ENCODE results near the gene HADHB. TPM values are rescaled to one million over a fixed set of nuclear protein-coding genes. Genes with fewer than 3 reads are reported as not detected.

Gene HADHB
- total and polyA plus RNA-seq, 7 donors: 447 to 1,153 (median 616) TPM

- Histone ChIP-seq H3K9me3 (no peaks in the 10 kb centered on the region), H3K27ac (no peak overlapping the region), H3K36me3 (ENCODE audit: insufficient read depth in 1 of 2, low read depth in 1 of 2) (no peaks in the 10 kb centered on the region), H3K27me3 (ENCODE audit: insufficient read depth in 3 of 3, low read length in 2 of 3) (no peaks in the 10 kb centered on the region), H3K4me1 (no peaks in the 10 kb centered on the region), H3K4me3 (no peak overlapping the region)
- DNase-seq (no peak), ATAC-seq (no peak)
- intact Hi-C loops (cut with DNase I): no loop called here
- TF ChIP-seq CTCF (IDR thresholded peaks at IDR 0.05): no peak
- 64 to 76% (median 72%) methylated on average over 6 of the region's 6 CpGs for whole genome bisulfite sequencing, 3 donors
Measured at GRCh38 chr2:26305540-26305939, 60.8 kb downstream of the HADHB start.

GRCh38 chr2:26309921-26310320, 65.2 kb downstream of the HADHB start:
- 82 to 90% (median 82%) methylated on average over 10 of the region's 10 CpGs for WGBS, 3 donors
- no peak for ATAC-seq
- Histone ChIP-seq H3K36me3 (ENCODE audit: insufficient read depth in 1 of 2, low read depth in 1 of 2) (no peaks in the 10 kb centered on the region), H3K4me3 (no peak overlapping the region), H3K4me1 (no peaks in the 10 kb centered on the region), H3K27ac (no peak overlapping the region), H3K27me3 (ENCODE audit: insufficient read depth in 3 of 3, low read length in 2 of 3) (no peaks in the 10 kb centered on the region), H3K9me3 (no peaks in the 10 kb centered on the region)
- TF ChIP-seq CTCF (IDR thresholded peaks at IDR 0.05): no peak
- intact Hi-C loops (cut with DNase I): no loop called here
- no peak for DNase-seq

GRCh38 chr2:26312471-26312870, 67.7 kb downstream of the HADHB start:
- DNase-seq (no peak), ATAC-seq (no peak)
- Histone ChIP-seq H3K36me3 (ENCODE audit: insufficient read depth in 1 of 2, low read depth in 1 of 2) (no peaks in the 10 kb centered on the region), H3K9me3 (no peaks in the 10 kb centered on the region), H3K27ac (no peak overlapping the region), H3K4me3 (no peak overlapping the region), H3K4me1 (no peaks in the 10 kb centered on the region), H3K27me3 (ENCODE audit: insufficient read depth in 3 of 3, low read length in 2 of 3) (no peaks in the 10 kb centered on the region)
- intact Hi-C loops (cut with DNase I): no loop called here
- no peak for TF ChIP-seq CTCF (IDR thresholded peaks at IDR 0.05)
- WGBS, 3 donors: 80 to 88% (median 81%) methylated on average over 9 of the region's 9 CpGs

GRCh38 chr2:26313446-26313845, 68.7 kb downstream of the HADHB start:
- DNase-seq (no peak), ATAC-seq (no peak)
- H3K27me3 ChIP-seq (ENCODE audit: insufficient read depth in 3 of 3, low read length in 2 of 3): no peaks in the 10 kb centered on the region
- no peak overlapping the region for H3K27ac ChIP-seq
- H3K4me1 ChIP-seq: no peaks in the 10 kb centered on the region
- intact Hi-C loops (cut with DNase I): no loop called here
- WGBS, 3 donors: 84 to 90% (median 87%) methylated on average over 11 to 12 of the region's 12 CpGs
- no peaks in the 10 kb centered on the region for H3K9me3 ChIP-seq
- TF ChIP-seq CTCF (IDR thresholded peaks at IDR 0.05): no peak
- H3K36me3 ChIP-seq (ENCODE audit: insufficient read depth in 1 of 2, low read depth in 1 of 2): no peaks in the 10 kb centered on the region
- no peak overlapping the region for H3K4me3 ChIP-seq

GRCh38 chr2:26314243-26314642, 69.5 kb downstream of the HADHB start:
- intact Hi-C loops (cut with DNase I): no loop called here
- TF ChIP-seq CTCF (IDR thresholded peaks at IDR 0.05): no peak
- Histone ChIP-seq H3K36me3 (ENCODE audit: insufficient read depth in 1 of 2, low read depth in 1 of 2) (no peaks in the 10 kb centered on the region), H3K9me3 (no peaks in the 10 kb centered on the region), H3K27ac (no peak overlapping the region), H3K4me3 (no peak overlapping the region), H3K4me1 (no peaks in the 10 kb centered on the region), H3K27me3 (ENCODE audit: insufficient read depth in 3 of 3, low read length in 2 of 3) (no peaks in the 10 kb centered on the region)
- DNase-seq: no peak
- ATAC-seq: no peak
- WGBS, 3 donors: 73 to 81% (median 78%) methylated on average over 8 of the region's 8 CpGs

Measured in psoas muscle (tissue), 8 donors.